Measurements from ENCODE around the gene DHDH. TPM values are rescaled to one million over a fixed set of nuclear protein-coding genes. Genes with fewer than 3 reads are reported as not detected.
"Not testable (repeated sequence)": the region's sequence is repeated elsewhere in the genome, so short reads cannot be mapped to it uniquely, and the experiment has no call there.

Gene DHDH
- 2.6 and 3.3 TPM in 2 replicates for total RNA-seq (2022)
- percentile 38 among the genes with signal in this experiment for Bru-seq, nascent RNA
- BruChase-seq, experiment 1, labeled RNA remaining after a 2-hour chase: percentile 39 among the genes with signal in this experiment
- BruChase-seq, experiment 2, labeled RNA remaining after a 6-hour chase: percentile 41 among the genes with signal in this experiment
- long read RNA-seq, partial matches to known transcripts: 2 of 9 reads
- long read RNA-seq, other reads (novel, unspliced or antisense): 3 of 9 reads

- intact Hi-C loops (cut with micrococcal nuclease; ENCODE audit: unreplicated experiment): loop anchor here (1.0 to 2.0 kb wide), 4 partner anchors 21 to 61 kb away; partner anchors contain the start of genes BAX, NUCB1 and PPP1R15A
- Histone ChIP-seq H3K9me3 (no peaks in the 10 kb centered on the region), H3K4me3 (ENCODE audit: low read depth, low read length) (peak within 1 kb of the TSS; percentile 55), H3K4me1 (peaks cover 3% of the 10 kb centered on the region), H3K27me3 (replicated peaks; ENCODE audit: control insufficient read depth, insufficient read depth, low read length) (no peaks in the 10 kb centered on the region), H3K36me3 (ENCODE audit: control insufficient read depth, insufficient read depth, low read length) (no peaks in the 10 kb centered on the region)
- peak; percentile 95 to 96 for DNase-seq
- no peak for TF ChIP-seq CTCF (IDR thresholded peaks at IDR 0.05; ENCODE audit: insufficient read depth in 1 of 2, low read depth in 1 of 2, low read length in 1 of 2, severe bottlenecking in 1 of 2, unreplicated experiment in 1 of 2)
- Mint-ChIP-seq H3K4me3 (ENCODE audit: unreplicated experiment) (peak within 1 kb of the TSS; percentile 89), H3K27me3 (ENCODE audit: insufficient read depth, unreplicated experiment) (no peaks in the 10 kb centered on the region), H3K4me1 (ENCODE audit: low read depth, unreplicated experiment) (peaks cover 14% of the 10 kb centered on the region), H3K9me3 (ENCODE audit: unreplicated experiment) (peaks cover 9% of the 10 kb centered on the region), H3K27ac (ENCODE audit: unreplicated experiment) (peak within 1 kb of the TSS; percentile 50), H3K36me3 (ENCODE audit: insufficient read depth, unreplicated experiment) (peaks cover 13% of the 10 kb centered on the region)
- BruUV-seq (replicated peaks): no TSS peak
- ChIA-PET POLR2A (interaction anchor here (0.6 to 1.7 kb wide), 11 partner anchors 15 to 314 kb away, joined by 3 to 24 read pairs (median 6); partner anchors contain the start of genes BAX, GYS1, NUCB1 and PPP1R15A), CTCF (interaction anchor here (1.0 to 2.0 kb wide), 9 partner anchors 15 to 138 kb away, joined by 3 to 9 read pairs (median 5); partner anchors contain the start of genes GYS1, NUCB1 and RUVBL2)
Observed at GRCh38 chr19:48933382-48933932, at the start of gene DHDH. TSS of gene DHDH (plus strand) at chr19:48933699. CDS start at chr19:48933722, 23 bp downstream.

- Histone ChIP-seq H3K9me3 (no peaks in the 10 kb centered on the region), H3K36me3 (ENCODE audit: control insufficient read depth, insufficient read depth, low read length) (no peaks in the 10 kb centered on the region), H3K4me1 (peaks cover 16% of the 10 kb centered on the region), H3K27me3 (replicated peaks; ENCODE audit: control insufficient read depth, insufficient read depth, low read length) (no peaks in the 10 kb centered on the region), H3K4me3 (ENCODE audit: low read depth, low read length) (no peak overlapping the region)
- H3K27ac Mint-ChIP-seq (ENCODE audit: unreplicated experiment): peak overlapping the region; percentile 8
- intact Hi-C loops (cut with micrococcal nuclease; ENCODE audit: unreplicated experiment): no loop called here
- no peaks in the 10 kb centered on the region for H3K27me3 Mint-ChIP-seq (ENCODE audit: insufficient read depth, unreplicated experiment)
- no peak for TF ChIP-seq CTCF (IDR thresholded peaks at IDR 0.05; ENCODE audit: insufficient read depth in 1 of 2, low read depth in 1 of 2, low read length in 1 of 2, severe bottlenecking in 1 of 2, unreplicated experiment in 1 of 2)
- ChIA-PET POLR2A (no interaction called here), CTCF (no interaction called here)
- no TSS peak for BruUV-seq (replicated peaks)
- H3K9me3 Mint-ChIP-seq (ENCODE audit: unreplicated experiment): no peaks in the 10 kb centered on the region
- peaks cover 13% of the 10 kb centered on the region for H3K4me1 Mint-ChIP-seq (ENCODE audit: low read depth, unreplicated experiment)
- H3K4me3 Mint-ChIP-seq (ENCODE audit: unreplicated experiment): no peak overlapping the region
- H3K36me3 Mint-ChIP-seq (ENCODE audit: insufficient read depth, unreplicated experiment): peaks cover 28% of the 10 kb centered on the region
- DNase-seq: no peak
Observed at GRCh38 chr19:48883726-48884125, 49.8 kb upstream of the DHDH start.

- Mint-ChIP-seq H3K4me3 (ENCODE audit: unreplicated experiment) (no peak overlapping the region), H3K4me1 (ENCODE audit: low read depth, unreplicated experiment) (peaks cover 38% of the 10 kb centered on the region), H3K36me3 (ENCODE audit: insufficient read depth, unreplicated experiment) (peaks cover 18% of the 10 kb centered on the region), H3K9me3 (ENCODE audit: unreplicated experiment) (no peaks in the 10 kb centered on the region), H3K27ac (ENCODE audit: unreplicated experiment) (peak overlapping the region; percentile 88), H3K27me3 (ENCODE audit: insufficient read depth, unreplicated experiment) (no peaks in the 10 kb centered on the region)
- intact Hi-C loops (cut with micrococcal nuclease; ENCODE audit: unreplicated experiment): no loop called here
- BruUV-seq (replicated peaks): no TSS peak
- Histone ChIP-seq H3K9me3 (no peaks in the 10 kb centered on the region), H3K4me3 (ENCODE audit: low read depth, low read length) (no peak overlapping the region), H3K27me3 (replicated peaks; ENCODE audit: control insufficient read depth, insufficient read depth, low read length) (no peaks in the 10 kb centered on the region), H3K4me1 (peaks cover 45% of the 10 kb centered on the region), H3K36me3 (ENCODE audit: control insufficient read depth, insufficient read depth, low read length) (no peaks in the 10 kb centered on the region)
- ChIA-PET POLR2A (no interaction called here), CTCF (interaction anchor here (0.7 kb wide), 1 partner anchor 59 kb away, joined by 3 read pairs; no protein-coding TSS in a partner anchor)
- no peak for TF ChIP-seq CTCF (IDR thresholded peaks at IDR 0.05; ENCODE audit: insufficient read depth in 1 of 2, low read depth in 1 of 2, low read length in 1 of 2, severe bottlenecking in 1 of 2, unreplicated experiment in 1 of 2)
- DNase-seq: peak; percentile 67 to 83
Observed at GRCh38 chr19:48887861-48888612, 45.5 kb upstream of the DHDH start.

DNA sequence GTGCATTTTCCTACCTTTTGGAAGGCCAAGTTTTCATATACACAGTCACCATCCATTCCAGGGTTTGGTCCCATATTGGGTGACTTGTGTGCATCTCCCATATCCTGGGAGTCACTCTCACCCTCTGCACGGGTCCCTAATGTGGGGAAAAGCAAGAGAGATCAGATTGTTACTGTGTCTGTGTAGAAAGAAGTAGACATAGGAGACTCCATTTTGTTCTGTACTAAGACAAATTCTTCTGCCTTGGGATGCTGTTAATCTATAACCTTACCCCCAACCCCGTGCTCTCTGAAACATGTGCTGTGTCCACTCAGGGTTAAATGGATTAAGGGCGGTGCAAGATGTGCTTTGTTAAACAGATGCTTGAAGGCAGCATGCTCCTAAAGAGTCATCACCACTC is 44.0 kb upstream of the DHDH start:
- peaks cover 38% of the 10 kb centered on the region for H3K4me1 Mint-ChIP-seq (ENCODE audit: low read depth, unreplicated experiment)
- peaks cover 18% of the 10 kb centered on the region for H3K36me3 Mint-ChIP-seq (ENCODE audit: insufficient read depth, unreplicated experiment)
- POLR2A ChIA-PET; intact Hi-C loops (cut with micrococcal nuclease; ENCODE audit: unreplicated experiment); H3K9me3 Mint-ChIP-seq (ENCODE audit: unreplicated experiment); H3K27me3 ChIP-seq (replicated peaks; ENCODE audit: control insufficient read depth, insufficient read depth, low read length); H3K27me3 Mint-ChIP-seq (ENCODE audit: insufficient read depth, unreplicated experiment); CTCF ChIA-PET; H3K4me3 ChIP-seq (ENCODE audit: low read depth, low read length); BruUV-seq (replicated peaks); H3K9me3 ChIP-seq; H3K36me3 ChIP-seq (ENCODE audit: control insufficient read depth, insufficient read depth, low read length); DNase-seq: not testable (repeated sequence)
- H3K4me3 Mint-ChIP-seq (ENCODE audit: unreplicated experiment): peak overlapping the region; percentile 59
- peaks cover 47% of the 10 kb centered on the region for H3K4me1 ChIP-seq
- peak overlapping the region; percentile 88 for H3K27ac Mint-ChIP-seq (ENCODE audit: unreplicated experiment)
